ENCODE results near the gene ATRIP.

ATRIP gene

GRCh38 chr3:48505146-48505545, 58.6 kb downstream of the ATRIP start:
- DNase-seq, result no peak

- no peak for DNase-seq
Measured at GRCh38 chr3:48505968-48506504, 59.5 kb downstream of the ATRIP start.

GRCh38 chr3:48507256-48508061, 60.9 kb downstream of the ATRIP start:
- peak; percentile 53 for DNase-seq

- DNase-seq, result no peak
Measured at GRCh38 chr3:48511551-48511950, 65.0 kb downstream of the ATRIP start.

- no peak for DNase-seq
Measured at GRCh38 chr3:48514431-48515227, 68.1 kb downstream of the ATRIP start.
